ENCODE results near the gene RGS3.

RGS3 gene

GRCh38 chr9:113502427-113503034 is 39.0 kb downstream of the RGS3 start:
- Histone ChIP-seq H3K4me2 (ENCODE audit: low read length) (peak overlapping the region; percentile 28; the same call in 1 of the 2 replicates), H3K4me1 (ENCODE audit: low read length) (peaks cover 12% of the 10 kb centered on the region), H3K36me3 (replicated peaks; ENCODE audit: low read depth, low read length) (no peaks in the 10 kb centered on the region), H3K79me2 (ENCODE audit: low read length) (no peaks in the 10 kb centered on the region), H3K27ac (ENCODE audit: low read length) (no peak overlapping the region), H4K20me1 (ENCODE audit: insufficient read depth, low read length) (no peaks in the 10 kb centered on the region), H3K9me3 (ENCODE audit: insufficient read depth, low read length) (no peaks in the 10 kb centered on the region), H2AFZ (ENCODE audit: low read depth, low read length) (no peak overlapping the region), H3K9ac (ENCODE audit: low read length) (no peak overlapping the region), H3K27me3 (ENCODE audit: low read depth, low read length) (no peaks in the 10 kb centered on the region), H3K4me3 (ENCODE audit: low read length) (no peak overlapping the region)
- TF ChIP-seq EZH2phosphoT487 (IDR thresholded peaks at IDR 0.05; ENCODE audit: low read depth): no peak
- no peak for TF ChIP-seq CTCF (IDR thresholded peaks at IDR 0.05; ENCODE audit: low read depth, low read length)

DNA sequence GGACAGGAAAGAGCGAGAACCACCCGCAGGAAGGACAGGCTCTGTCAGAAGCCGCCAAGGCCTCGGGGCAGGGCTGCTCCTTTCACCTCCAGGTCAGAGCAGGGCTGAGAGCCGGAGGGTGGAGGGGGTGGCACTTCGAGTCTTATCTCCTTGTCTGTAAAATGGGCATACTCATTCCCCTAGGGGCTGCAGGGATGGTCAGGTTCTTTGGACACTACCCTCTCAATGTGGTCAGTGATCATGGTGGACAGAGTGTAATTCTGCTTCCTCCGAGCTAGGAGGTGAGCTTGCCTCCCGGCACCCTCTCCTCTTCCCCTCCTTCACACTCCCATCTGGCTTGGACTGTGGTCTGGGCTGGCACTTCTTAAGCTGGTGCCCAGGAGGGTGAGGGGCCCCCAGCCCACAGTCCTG is 39.6 kb downstream of the RGS3 start:
- Histone ChIP-seq H3K4me2 (ENCODE audit: low read length) (peak overlapping the region; percentile 28; the same call in 1 of the 2 replicates), H3K79me2 (ENCODE audit: low read length) (no peaks in the 10 kb centered on the region), H3K36me3 (replicated peaks; ENCODE audit: low read depth, low read length) (no peaks in the 10 kb centered on the region), H4K20me1 (ENCODE audit: insufficient read depth, low read length) (no peaks in the 10 kb centered on the region), H3K9ac (ENCODE audit: low read length) (no peak overlapping the region), H3K27ac (ENCODE audit: low read length) (no peak overlapping the region), H3K27me3 (ENCODE audit: low read depth, low read length) (no peaks in the 10 kb centered on the region), H3K9me3 (ENCODE audit: insufficient read depth, low read length) (no peaks in the 10 kb centered on the region), H2AFZ (ENCODE audit: low read depth, low read length) (no peak overlapping the region), H3K4me3 (ENCODE audit: low read length) (no peak overlapping the region), H3K4me1 (ENCODE audit: low read length) (peaks cover 12% of the 10 kb centered on the region)
- no peak for TF ChIP-seq EZH2phosphoT487 (IDR thresholded peaks at IDR 0.05; ENCODE audit: low read depth)
- TF ChIP-seq CTCF (IDR thresholded peaks at IDR 0.05; ENCODE audit: low read depth, low read length): no peak

- Histone ChIP-seq H3K27me3 (ENCODE audit: low read depth, low read length) (no peaks in the 10 kb centered on the region), H3K27ac (ENCODE audit: low read length) (no peak overlapping the region), H3K4me1 (ENCODE audit: low read length) (peaks cover 12% of the 10 kb centered on the region), H3K36me3 (replicated peaks; ENCODE audit: low read depth, low read length) (no peaks in the 10 kb centered on the region), H3K9ac (ENCODE audit: low read length) (no peak overlapping the region), H3K9me3 (ENCODE audit: insufficient read depth, low read length) (no peaks in the 10 kb centered on the region), H4K20me1 (ENCODE audit: insufficient read depth, low read length) (no peaks in the 10 kb centered on the region), H3K4me2 (ENCODE audit: low read length) (no peak overlapping the region), H2AFZ (ENCODE audit: low read depth, low read length) (no peak overlapping the region), H3K79me2 (ENCODE audit: low read length) (no peaks in the 10 kb centered on the region), H3K4me3 (ENCODE audit: low read length) (no peak overlapping the region)
- TF ChIP-seq EZH2phosphoT487 (IDR thresholded peaks at IDR 0.05; ENCODE audit: low read depth) (no peak), CTCF (IDR thresholded peaks at IDR 0.05; ENCODE audit: low read depth, low read length) (no peak)
Measured at GRCh38 chr9:113503613-113504211, 40.2 kb downstream of the RGS3 start.

DNA sequence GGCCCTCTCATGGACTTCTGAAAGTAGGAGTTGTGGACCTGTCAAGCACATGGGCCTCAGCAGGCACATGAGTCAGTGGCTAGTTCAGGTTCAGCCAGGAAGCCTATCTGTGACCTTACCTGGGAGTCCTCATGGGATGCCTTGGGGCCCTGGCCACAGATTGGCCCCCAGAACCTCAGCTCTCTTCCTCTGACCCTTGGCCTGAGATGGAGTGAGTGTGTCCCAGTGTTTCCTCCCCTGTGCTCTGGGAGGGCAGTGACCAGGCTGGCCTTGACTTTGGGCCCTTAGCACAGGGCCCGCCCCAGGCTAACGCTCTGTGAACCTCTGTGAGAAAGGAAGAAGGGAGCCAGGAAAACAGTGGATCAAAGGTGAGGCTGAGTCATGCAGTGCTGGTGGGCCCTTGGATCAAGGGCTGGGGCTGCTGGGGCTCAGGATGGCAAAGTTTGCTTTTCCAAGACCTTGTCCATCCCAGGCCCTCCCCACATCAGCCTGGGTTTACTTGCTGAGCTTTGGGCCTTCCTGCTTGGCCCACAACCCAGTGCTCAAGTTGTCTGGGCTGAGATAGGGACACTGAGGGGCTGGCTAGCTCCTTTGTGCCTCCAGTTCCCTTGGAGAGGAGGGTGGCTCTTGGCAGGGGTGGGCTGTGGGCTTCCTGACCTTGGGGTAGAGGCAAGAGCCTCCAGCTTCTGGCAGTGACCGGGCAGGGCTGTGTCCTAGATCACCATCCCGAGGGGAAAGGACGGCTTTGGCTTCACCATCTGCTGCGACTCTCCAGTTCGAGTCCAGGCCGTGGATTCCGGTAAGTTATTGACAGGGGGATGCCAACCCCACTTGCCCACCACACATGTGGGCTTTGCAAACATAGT is 41.4 kb downstream of the RGS3 start:
- Histone ChIP-seq H4K20me1 (ENCODE audit: insufficient read depth, low read length) (no peaks in the 10 kb centered on the region), H3K9me3 (ENCODE audit: insufficient read depth, low read length) (no peaks in the 10 kb centered on the region), H3K4me1 (ENCODE audit: low read length) (peaks cover 12% of the 10 kb centered on the region), H3K4me2 (ENCODE audit: low read length) (no peak overlapping the region), H3K36me3 (replicated peaks; ENCODE audit: low read depth, low read length) (no peaks in the 10 kb centered on the region), H3K27me3 (ENCODE audit: low read depth, low read length) (no peaks in the 10 kb centered on the region), H2AFZ (ENCODE audit: low read depth, low read length) (no peak overlapping the region), H3K79me2 (ENCODE audit: low read length) (no peaks in the 10 kb centered on the region), H3K27ac (ENCODE audit: low read length) (no peak overlapping the region), H3K4me3 (ENCODE audit: low read length) (no peak overlapping the region), H3K9ac (ENCODE audit: low read length) (no peak overlapping the region)
- TF ChIP-seq EZH2phosphoT487 (IDR thresholded peaks at IDR 0.05; ENCODE audit: low read depth): no peak
- TF ChIP-seq CTCF (IDR thresholded peaks at IDR 0.05; ENCODE audit: low read depth, low read length): no peak

All from OCI-LY3 (cell line).